ENCODE results near the gene CBARP. TPM values are rescaled to one million over a fixed set of nuclear protein-coding genes. Genes with fewer than 3 reads are reported as not detected.

The CBARP gene
- total RNA-seq, 1 experiment from 2014 or later: 28.4 TPM

- Histone ChIP-seq H2AFZ (ENCODE audit: low read length) (no peak overlapping the region), H2BK12ac (ENCODE audit: insufficient read length, low read depth, low read length) (no peak overlapping the region), H3K23ac (ENCODE audit: insufficient read length, low read depth, low read length) (no peak overlapping the region), H3K56ac (ENCODE audit: insufficient read length, low read depth, low read length) (no peak overlapping the region), H3K9me3 (ENCODE audit: control insufficient read depth, low read depth, low read length) (no peaks in the 10 kb centered on the region), H2BK20ac (ENCODE audit: low read depth, low read length, poor library complexity, severe bottlenecking) (no peak overlapping the region), H3K4me1 (ENCODE audit: insufficient read depth, low read length) (no peaks in the 10 kb centered on the region), H2BK15ac (ENCODE audit: low read depth, low read length) (no peak overlapping the region), H3T11ph (ENCODE audit: low read length) (no peak overlapping the region), H3K4me2 (ENCODE audit: insufficient read depth, insufficient read length, low read length) (no peak overlapping the region), H3K23me2 (ENCODE audit: insufficient read length, low read depth, low read length, poor library complexity, severe bottlenecking) (peaks cover 4% of the 10 kb centered on the region), H3K79me2 (ENCODE audit: insufficient read depth, low read length) (no peaks in the 10 kb centered on the region), H3K18ac (ENCODE audit: insufficient read length, low read depth, low read length) (no peak overlapping the region), H3K9ac (ENCODE audit: extremely low read depth, insufficient read length, low read length) (no peak overlapping the region), H3K4ac (ENCODE audit: low read depth, low read length) (no peak overlapping the region), H3K27ac (ENCODE audit: insufficient read length, low read depth, low read length) (no peak overlapping the region), H4K20me1 (ENCODE audit: control insufficient read depth, insufficient read depth, insufficient read length) (no peaks in the 10 kb centered on the region), H3K27me3 (ENCODE audit: insufficient read depth, low read length) (no peaks in the 10 kb centered on the region), H2BK120ac (ENCODE audit: low read depth, low read length, poor library complexity, severe bottlenecking) (no peak overlapping the region), H2BK5ac (ENCODE audit: insufficient read length, low read length) (no peak overlapping the region), H4K8ac (replicated peaks; ENCODE audit: insufficient read length, low read depth, low read length) (no peak overlapping the region), H3K14ac (ENCODE audit: insufficient read depth, low read length) (no peak overlapping the region), H3K79me1 (ENCODE audit: insufficient read depth, low read depth, low read length, poor library complexity, severe bottlenecking) (no peaks in the 10 kb centered on the region), H4K91ac (ENCODE audit: insufficient read length, low read depth, low read length) (no peak overlapping the region), H2AK5ac (ENCODE audit: insufficient read length, low read length) (no peak overlapping the region), H4K5ac (ENCODE audit: insufficient read length, low read depth, low read length) (no peak overlapping the region)
- H3K4me3 Mint-ChIP-seq: no peak overlapping the region
- peaks cover 0 to 25% (median 9%) of the 10 kb centered on the region in 3 experiments; a peak in 5 of 7 replicates for H3K36me3 Mint-ChIP-seq (ENCODE audit: insufficient read depth in 1 of 3, low read depth in 3 of 3)
- no peak for DNase-seq
- no peak overlapping the region for H3K27ac Mint-ChIP-seq
- peaks cover 10 to 24% of the 10 kb centered on the region in 2 experiments for H3K4me1 Mint-ChIP-seq
- TF ChIP-seq CTCF (conservative IDR thresholded peaks at IDR 0.05): no peak
- H3K27me3 Mint-ChIP-seq (ENCODE audit: low read depth): peaks cover 15% of the 10 kb centered on the region
- H3K9me3 Mint-ChIP-seq: no peaks in the 10 kb centered on the region
- WGBS (ENCODE audit: extremely low coverage, insufficient read length, low lambda C conversion rate): no CpG with 5 or more reads among the region's 18 CpGs
Measured at GRCh38 chr19:1282588-1283206, 44.9 kb upstream of the CBARP start.

Measured in H9 (cell line).